ENCODE results near the gene STARD6. TPM values are rescaled to one million over a fixed set of nuclear protein-coding genes. Genes with fewer than 3 reads are reported as not detected.

STARD6 gene, protein sequence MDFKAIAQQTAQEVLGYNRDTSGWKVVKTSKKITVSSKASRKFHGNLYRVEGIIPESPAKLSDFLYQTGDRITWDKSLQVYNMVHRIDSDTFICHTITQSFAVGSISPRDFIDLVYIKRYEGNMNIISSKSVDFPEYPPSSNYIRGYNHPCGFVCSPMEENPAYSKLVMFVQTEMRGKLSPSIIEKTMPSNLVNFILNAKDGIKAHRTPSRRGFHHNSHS
- total RNA-seq (2021; ENCODE audit: unreplicated experiment) (not detected), Bru-seq, nascent RNA (percentile 30 among the genes with signal in this experiment), BruChase-seq, experiment 1, labeled RNA remaining after a 2-hour chase (percentile 22 among the genes with signal in this experiment), BruChase-seq, experiment 2, labeled RNA remaining after a 6-hour chase (percentile 23 among the genes with signal in this experiment)
- polyA plus RNA-seq (2012; ENCODE audit: insufficient read length) = not detected
- long read RNA-seq = 0 reads

DNA sequence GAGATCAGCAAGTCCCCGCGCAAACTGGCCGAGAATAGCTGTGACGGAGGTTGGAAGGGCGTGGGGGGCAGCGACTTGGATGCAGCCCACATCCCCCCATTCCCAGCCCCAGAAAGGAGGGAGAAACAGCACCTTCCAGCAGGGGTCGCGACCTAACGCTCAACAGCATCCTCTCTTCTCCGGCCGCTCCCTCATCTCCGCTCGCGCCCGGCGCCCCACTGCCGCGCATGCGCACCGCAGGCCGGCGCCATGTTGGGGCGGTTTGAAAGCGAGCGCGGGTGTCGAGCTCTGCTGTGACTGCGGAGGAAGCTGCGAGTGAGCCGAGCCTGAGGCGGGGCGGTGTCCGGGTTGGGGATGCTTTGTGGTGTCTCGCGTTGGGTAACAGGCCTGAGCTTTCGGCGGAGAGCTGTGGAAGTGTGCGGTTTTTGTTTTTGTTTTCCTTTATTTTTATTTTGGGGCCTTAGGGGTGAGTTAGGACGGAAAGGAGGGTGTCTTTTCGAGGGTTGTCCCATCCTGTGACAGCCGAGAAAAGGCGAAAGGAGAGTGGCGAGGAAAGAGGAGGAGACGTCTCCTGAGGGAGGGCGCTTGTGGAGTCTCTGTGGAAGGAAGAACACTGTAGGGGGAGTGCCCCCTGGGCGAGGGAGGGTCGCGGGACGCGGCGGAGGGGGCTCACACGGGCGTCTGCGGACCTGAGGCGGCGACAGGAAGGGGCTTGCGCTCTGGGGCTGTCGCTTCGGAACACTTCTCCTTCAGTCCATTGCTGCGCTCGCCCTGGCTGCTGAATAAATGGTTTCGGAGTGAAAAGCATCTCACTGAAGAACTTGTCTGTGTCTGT, at the start of gene STARD6, which contains the start of gene C18orf54:
Gene STARD6, minus strand, starts transcription at position 199 of the 835 bp plus-strand sequence. CDS start 3,285 bp downstream, outside the sequence.
Gene C18orf54, plus strand, starts transcription at position 247 of the 835 bp plus-strand sequence. CDS start 2,667 bp downstream, outside the sequence.
- Histone ChIP-seq H3K4me3 (ENCODE audit: low read depth in 2 of 2, low read length in 2 of 2) (peak within 1 kb of the TSS; percentile 72 to 94), H3K4me1 (ENCODE audit: control insufficient read depth, insufficient read depth, low read length) (peaks cover 2% of the 10 kb centered on the region; the same call in 1 of the 2 replicates), H3K27ac (ENCODE audit: low read length) (peak within 1 kb of the TSS; percentile 86), H3K9me3 (ENCODE audit: control insufficient read depth, insufficient read depth, low read depth, low read length) (no peaks in the 10 kb centered on the region), H3K27me3 (ENCODE audit: control insufficient read depth, insufficient read depth, low read length) (no peaks in the 10 kb centered on the region), H3K36me3 (ENCODE audit: control insufficient read depth, insufficient read depth, low read length) (no peaks in the 10 kb centered on the region; the same call in 1 of the 2 replicates)
- POLR2A ChIA-PET = no interaction called here
- in situ Hi-C loops (cut with HindIII; ENCODE audit: low pct_unique_long_range_greater_than_20kb, low sequenced_read_pairs) (no loop called here), intact Hi-C loops (cut with micrococcal nuclease; ENCODE audit: unreplicated experiment) (loop anchor here (10.0 kb wide), 1 partner anchor 83 kb away; no protein-coding TSS in a partner anchor)
- CTCF ChIA-PET = interaction anchor here (0.6 to 1.1 kb wide), 2 partner anchors 20 to 35 kb away, joined by 3 read pairs; no protein-coding TSS in a partner anchor
- DNase-seq (ENCODE audit: low read depth, low spot score) (peak; percentile 42), ATAC-seq (peak; percentile 96)
- no TSS peak for BruUV-seq (replicated peaks)
- TF ChIP-seq TCF7L2 (IDR thresholded peaks at IDR 0.05; ENCODE audit: low read depth, low read length) (no peak), POLR2AphosphoS5 (IDR thresholded peaks at IDR 0.05; ENCODE audit: low read depth, low read length) (peak; percentile 66; the same call in 1 of the 2 replicates), SIN3A (IDR thresholded peaks at IDR 0.05; ENCODE audit: borderline replicate concordance, insufficient read depth, low read depth, low read length) (peak; percentile 88; the same call in 1 of the 2 replicates)
- TF ChIP-seq, protein P1, sequence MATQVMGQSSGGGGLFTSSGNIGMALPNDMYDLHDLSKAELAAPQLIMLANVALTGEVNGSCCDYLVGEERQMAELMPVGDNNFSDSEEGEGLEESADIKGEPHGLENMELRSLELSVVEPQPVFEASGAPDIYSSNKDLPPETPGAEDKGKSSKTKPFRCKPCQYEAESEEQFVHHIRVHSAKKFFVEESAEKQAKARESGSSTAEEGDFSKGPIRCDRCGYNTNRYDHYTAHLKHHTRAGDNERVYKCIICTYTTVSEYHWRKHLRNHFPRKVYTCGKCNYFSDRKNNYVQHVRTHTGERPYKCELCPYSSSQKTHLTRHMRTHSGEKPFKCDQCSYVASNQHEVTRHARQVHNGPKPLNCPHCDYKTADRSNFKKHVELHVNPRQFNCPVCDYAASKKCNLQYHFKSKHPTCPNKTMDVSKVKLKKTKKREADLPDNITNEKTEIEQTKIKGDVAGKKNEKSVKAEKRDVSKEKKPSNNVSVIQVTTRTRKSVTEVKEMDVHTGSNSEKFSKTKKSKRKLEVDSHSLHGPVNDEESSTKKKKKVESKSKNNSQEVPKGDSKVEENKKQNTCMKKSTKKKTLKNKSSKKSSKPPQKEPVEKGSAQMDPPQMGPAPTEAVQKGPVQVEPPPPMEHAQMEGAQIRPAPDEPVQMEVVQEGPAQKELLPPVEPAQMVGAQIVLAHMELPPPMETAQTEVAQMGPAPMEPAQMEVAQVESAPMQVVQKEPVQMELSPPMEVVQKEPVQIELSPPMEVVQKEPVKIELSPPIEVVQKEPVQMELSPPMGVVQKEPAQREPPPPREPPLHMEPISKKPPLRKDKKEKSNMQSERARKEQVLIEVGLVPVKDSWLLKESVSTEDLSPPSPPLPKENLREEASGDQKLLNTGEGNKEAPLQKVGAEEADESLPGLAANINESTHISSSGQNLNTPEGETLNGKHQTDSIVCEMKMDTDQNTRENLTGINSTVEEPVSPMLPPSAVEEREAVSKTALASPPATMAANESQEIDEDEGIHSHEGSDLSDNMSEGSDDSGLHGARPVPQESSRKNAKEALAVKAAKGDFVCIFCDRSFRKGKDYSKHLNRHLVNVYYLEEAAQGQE (IDR thresholded peaks at IDR 0.05; ENCODE audit: insufficient read depth in 1 of 2, low read depth in 2 of 2, low read length in 1 of 2) = no peak
- TF ChIP-seq, protein P2, sequence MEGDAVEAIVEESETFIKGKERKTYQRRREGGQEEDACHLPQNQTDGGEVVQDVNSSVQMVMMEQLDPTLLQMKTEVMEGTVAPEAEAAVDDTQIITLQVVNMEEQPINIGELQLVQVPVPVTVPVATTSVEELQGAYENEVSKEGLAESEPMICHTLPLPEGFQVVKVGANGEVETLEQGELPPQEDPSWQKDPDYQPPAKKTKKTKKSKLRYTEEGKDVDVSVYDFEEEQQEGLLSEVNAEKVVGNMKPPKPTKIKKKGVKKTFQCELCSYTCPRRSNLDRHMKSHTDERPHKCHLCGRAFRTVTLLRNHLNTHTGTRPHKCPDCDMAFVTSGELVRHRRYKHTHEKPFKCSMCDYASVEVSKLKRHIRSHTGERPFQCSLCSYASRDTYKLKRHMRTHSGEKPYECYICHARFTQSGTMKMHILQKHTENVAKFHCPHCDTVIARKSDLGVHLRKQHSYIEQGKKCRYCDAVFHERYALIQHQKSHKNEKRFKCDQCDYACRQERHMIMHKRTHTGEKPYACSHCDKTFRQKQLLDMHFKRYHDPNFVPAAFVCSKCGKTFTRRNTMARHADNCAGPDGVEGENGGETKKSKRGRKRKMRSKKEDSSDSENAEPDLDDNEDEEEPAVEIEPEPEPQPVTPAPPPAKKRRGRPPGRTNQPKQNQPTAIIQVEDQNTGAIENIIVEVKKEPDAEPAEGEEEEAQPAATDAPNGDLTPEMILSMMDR (IDR thresholded peaks at IDR 0.05) = peak; percentile 44

DNA sequence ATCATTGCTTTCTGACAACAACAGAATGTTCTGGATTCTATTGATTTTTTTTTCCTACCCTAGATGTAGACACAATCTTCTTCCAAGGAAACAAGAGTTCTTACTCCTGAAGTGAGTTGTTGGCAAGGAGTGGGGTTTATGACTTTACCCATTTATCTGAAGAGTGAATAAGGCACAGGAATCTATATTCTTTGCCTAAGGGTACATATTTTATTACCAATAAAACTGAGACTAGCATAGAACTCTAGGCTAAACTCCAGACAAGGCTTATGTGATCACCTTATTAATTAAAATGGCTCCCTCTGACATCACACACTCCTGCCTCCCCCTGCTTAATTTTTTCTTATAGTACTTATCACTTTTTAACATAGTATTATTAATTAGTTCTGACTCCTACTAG, 47.6 kb upstream of the STARD6 start:
- DNase-seq (ENCODE audit: low read depth, low spot score) (no peak), ATAC-seq (no peak)
- Histone ChIP-seq H3K27ac (ENCODE audit: low read length) (no peak overlapping the region), H3K27me3 (ENCODE audit: control insufficient read depth, insufficient read depth, low read length) (no peaks in the 10 kb centered on the region), H3K4me1 (ENCODE audit: control insufficient read depth, insufficient read depth, low read length) (no peaks in the 10 kb centered on the region), H3K36me3 (ENCODE audit: control insufficient read depth, insufficient read depth, low read length) (no peaks in the 10 kb centered on the region; the same call in 1 of the 2 replicates), H3K4me3 (ENCODE audit: low read depth in 2 of 2, low read length in 2 of 2) (no peak overlapping the region), H3K9me3 (ENCODE audit: control insufficient read depth, insufficient read depth, low read depth, low read length) (no peaks in the 10 kb centered on the region)
- no TSS peak for BruUV-seq (replicated peaks)
- TF ChIP-seq POLR2AphosphoS5 (IDR thresholded peaks at IDR 0.05; ENCODE audit: low read depth, low read length) (no peak), SIN3A (IDR thresholded peaks at IDR 0.05; ENCODE audit: borderline replicate concordance, insufficient read depth, low read depth, low read length) (no peak), TCF7L2 (IDR thresholded peaks at IDR 0.05; ENCODE audit: low read depth, low read length) (no peak)
- TF ChIP-seq, protein P2 (IDR thresholded peaks at IDR 0.05) = no peak
- TF ChIP-seq, protein P1 (IDR thresholded peaks at IDR 0.05; ENCODE audit: insufficient read depth in 1 of 2, low read depth in 2 of 2, low read length in 1 of 2) = no peak
- CTCF ChIA-PET = no interaction called here
- in situ Hi-C loops (cut with HindIII; ENCODE audit: low pct_unique_long_range_greater_than_20kb, low sequenced_read_pairs) (no loop called here), intact Hi-C loops (cut with micrococcal nuclease; ENCODE audit: unreplicated experiment) (no loop called here)
- POLR2A ChIA-PET = no interaction called here
